GM18520 (cell line): ENCODE measurements around the gene SPI1.

ENCODE experiments used
- ATAC-seq: cut with Tn5 transposase; IDR thresholded peaks from one replicate; pipeline ENCODE4 v1.9.1; 2021; ENCODE audit not compliant: unreplicated experiment

SPI1 gene

DNA sequence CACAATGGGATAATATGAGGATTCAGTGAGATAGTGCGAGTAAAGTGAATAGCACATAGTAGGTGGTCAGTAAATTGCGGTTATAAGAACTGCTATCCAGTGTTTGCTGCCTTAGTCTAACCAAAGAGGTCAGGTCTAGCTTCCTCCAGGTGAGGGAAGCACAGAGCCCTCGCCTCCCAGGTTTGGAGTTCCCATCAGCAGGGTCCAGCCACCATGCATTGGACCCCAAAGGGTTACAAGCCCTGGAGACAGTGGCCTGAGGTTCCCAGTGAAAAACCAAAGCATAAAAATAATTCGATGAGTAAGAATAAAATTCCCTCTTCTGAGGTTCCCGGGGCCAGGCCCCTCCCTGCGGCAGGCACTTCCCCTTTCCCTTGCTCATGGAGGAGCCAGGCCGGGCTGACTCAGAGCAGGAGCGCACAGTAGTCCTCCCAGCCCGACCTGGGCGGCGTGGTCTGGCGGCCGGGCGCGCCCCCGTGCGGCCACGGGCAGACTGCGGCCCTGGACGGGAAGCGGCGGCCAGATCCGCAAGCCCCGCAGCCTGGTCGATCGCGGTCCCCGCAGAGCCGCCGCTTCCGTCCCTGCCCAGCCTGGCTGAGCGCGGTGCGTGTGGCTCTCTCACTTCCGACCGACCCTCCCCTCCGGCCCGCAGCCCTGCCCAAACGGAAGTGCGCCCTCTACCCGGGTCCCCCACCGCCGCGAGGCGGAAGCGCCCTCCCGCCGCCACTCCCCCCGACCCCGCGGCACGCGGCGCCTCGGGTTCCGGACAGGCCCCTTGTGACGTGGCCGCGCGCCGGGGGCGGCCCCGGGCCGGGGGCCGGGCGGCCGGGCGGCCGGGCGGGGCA lies 29.6 kb upstream of the SPI1 start, which contains the start of gene SLC39A13:
Gene SLC39A13, plus strand, starts transcription at position 845 of the 845 bp plus-strand sequence. CDS start 1,505 bp downstream, outside the sequence.
- ATAC-seq: peak; percentile 77

GRCh38 chr11:47406896-47407745 lies 28.8 kb upstream of the SPI1 start:
- ATAC-seq: no peak

GRCh38 chr11:47403571-47403970 lies 25.2 kb upstream of the SPI1 start:
- no peak for ATAC-seq

GRCh38 chr11:47403135-47403534 lies 24.8 kb upstream of the SPI1 start:
- ATAC-seq: no peak

DNA sequence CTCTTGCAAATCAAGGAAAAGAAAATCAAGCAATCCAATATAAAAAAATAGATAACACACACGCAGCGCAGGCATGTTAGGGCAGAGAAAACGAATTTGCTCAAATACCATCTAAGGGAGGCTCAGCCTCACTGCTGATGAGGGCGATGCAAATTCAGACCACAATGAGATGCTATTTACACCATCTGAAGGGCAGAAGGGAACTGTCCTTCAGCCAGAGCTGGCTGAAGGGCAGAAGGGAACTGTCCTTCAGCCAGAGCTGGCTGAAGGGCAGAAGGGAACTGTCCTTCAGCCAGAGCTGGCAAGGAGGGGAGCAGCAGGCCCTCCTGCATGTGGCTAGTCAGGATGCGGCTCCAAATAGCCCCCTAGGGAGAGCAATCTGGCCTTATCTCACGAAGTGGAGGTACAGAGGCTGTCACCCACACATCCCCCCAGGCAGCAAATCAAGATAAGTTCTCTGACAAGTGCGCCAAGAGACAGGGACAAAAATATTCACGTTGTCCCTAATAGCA lies 22.5 kb upstream of the SPI1 start:
- ATAC-seq: peak; percentile 80

- peak; percentile 13 for ATAC-seq
These were observed 21.8 kb upstream of the SPI1 start for GRCh38 chr11:47399860-47400767.

DNA sequence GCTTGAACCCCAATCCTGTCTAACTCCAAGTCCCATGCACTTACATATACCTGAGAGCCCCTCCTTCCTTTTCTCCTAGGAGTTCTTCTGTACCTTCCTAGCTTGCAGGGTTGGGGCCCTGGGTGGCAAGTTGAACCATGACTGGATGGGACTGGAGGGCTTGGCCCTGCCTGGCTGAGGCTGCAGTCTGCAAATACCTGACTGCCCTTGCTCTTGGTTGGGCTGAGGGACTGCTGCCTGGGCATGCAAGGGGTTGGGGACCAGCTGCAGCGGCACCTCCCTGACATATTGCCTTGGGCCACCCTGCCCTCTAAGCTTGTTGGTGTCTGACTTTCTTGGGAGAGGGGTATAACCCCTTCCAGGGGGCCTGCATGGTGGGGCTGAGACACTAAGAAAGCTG lies 20.2 kb upstream of the SPI1 start:
- no peak for ATAC-seq

GRCh38 chr11:47398011-47398410 lies 19.7 kb upstream of the SPI1 start:
- ATAC-seq: no peak

- no peak for ATAC-seq
These were observed 17.6 kb upstream of the SPI1 start for GRCh38 chr11:47396049-47396320.

DNA sequence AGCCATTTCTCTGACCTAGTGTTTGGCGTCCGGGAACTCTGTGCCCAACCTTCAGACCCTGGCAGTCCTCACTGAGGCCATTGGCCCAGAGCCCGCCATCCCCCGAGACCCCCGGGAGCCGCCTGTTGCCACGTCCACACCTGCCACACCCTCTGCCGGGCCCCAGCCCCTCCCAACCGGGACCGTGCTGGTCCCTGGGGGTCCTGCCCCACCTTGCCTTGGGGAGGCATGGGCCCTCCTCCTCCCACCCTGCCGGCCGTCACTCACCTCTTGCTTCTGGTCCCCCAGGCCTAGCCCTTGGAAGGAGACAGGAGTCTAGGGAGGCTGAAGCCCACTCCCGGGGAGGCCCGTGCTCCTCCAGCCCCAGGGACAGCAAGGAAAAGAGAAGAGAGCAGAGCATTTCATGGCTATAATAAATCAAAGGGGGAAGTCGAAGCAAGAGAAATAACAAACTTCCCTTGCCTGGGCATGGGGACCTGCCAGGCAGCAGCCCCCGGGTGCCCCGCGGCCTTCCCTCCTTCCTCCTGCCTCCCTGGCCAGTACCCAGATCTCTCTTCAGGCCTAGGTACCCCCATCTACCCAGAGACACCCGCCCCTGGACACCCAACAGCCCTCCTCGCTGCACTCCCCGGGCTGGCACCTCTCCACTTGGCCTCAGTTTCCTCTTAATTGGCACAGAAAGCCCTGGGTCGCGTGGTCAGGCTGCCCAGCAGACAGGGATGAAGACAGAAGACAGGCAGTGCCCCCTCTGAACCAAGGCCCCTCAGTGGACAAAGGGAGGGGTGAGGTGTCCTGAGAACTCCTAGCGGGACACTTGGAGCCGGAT lies 17.1 kb upstream of the SPI1 start:
- no peak for ATAC-seq

- no peak for ATAC-seq
These were observed 16.2 kb upstream of the SPI1 start for GRCh38 chr11:47394322-47395222.

DNA sequence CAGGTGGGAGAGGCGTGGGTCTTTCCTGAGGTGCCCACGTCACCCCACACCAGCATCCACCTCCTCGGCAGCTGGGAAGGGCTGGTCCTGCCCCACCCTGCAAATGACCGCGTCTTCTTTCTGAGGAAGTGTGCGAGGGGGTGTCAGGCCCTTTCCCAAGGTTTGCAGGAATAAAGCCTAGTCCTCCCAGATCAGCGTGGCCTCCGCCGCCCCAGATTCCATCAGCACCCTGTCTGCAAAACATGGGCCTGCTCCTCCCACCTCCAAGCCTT lies 15.6 kb upstream of the SPI1 start:
- no peak for ATAC-seq

GRCh38 chr11:47393163-47394049 lies 15.1 kb upstream of the SPI1 start:
- no peak for ATAC-seq

DNA sequence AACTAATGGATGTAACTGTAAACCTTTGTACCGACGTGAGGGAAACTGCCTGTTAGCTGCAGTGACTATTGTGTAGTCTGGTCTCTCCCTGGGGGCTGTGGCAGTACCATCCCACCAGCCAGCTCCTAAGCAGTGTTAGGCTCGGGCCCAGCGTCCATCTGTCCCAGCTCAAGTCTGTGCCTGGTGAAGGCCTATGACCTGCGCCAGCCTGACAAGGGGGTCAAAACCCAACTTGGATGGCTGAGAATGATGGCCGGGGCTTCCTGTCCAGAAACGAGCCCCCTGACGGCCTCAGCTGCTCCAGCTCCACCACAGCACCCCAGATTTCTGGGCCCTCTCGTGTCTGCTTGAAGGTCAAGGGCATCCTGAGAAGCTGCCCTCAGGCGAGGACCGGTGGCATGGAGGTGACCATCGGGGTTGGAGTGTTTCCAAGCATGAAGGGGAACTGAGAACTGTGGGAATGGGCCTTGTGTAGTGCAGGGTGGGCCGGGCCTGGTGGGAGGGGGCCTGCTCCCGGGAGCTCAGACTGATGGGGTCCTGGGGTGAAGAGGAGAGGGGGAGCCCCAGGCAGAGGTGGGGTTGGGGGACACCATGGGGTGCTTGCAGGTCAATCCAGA lies 14.3 kb upstream of the SPI1 start:
- no peak for ATAC-seq

- no peak for ATAC-seq
These were observed 13.5 kb upstream of the SPI1 start for GRCh38 chr11:47391711-47392432.

DNA sequence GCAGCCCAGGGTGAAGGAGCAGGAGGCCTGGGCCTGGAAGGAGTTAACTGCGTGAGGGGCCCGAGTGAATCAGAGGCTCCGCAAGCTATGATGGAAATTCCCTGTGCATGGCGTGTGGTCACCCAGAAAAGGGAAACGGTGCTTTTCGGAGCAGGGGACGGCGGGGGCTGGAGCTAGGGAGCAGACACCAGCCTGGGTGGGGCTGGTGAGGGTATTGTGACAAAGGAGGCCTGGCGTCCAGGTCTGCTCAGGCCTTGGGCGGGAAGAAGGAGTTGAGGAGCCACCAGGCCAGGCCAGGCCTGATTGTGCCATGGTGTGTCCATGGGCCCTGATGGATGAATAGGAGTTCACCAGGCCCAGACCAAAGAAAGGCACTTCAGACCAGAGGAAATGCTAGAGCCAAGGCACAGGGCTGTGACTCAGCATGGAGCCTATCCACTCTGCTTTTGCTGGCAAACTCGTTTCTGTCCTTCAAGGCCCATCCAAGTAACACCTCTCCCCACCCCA lies 12.8 kb upstream of the SPI1 start:
- ATAC-seq: no peak

GRCh38 chr11:47390422-47390760 lies 12.0 kb upstream of the SPI1 start:
- ATAC-seq: no peak
